GM23338 (cell line): Measurements from ENCODE around the gene CERS1. TPM values are rescaled to one million over a fixed set of nuclear protein-coding genes. Genes with fewer than 3 reads are reported as not detected.
A peak's percentile ranks its signal among the peaks of the same experiment; 100 is the strongest.

Experiments used
- ATAC-seq: fragments of 200-7000 bp; cut with Tn5 transposase; 3 replicates; pipeline ENCODE4 v1.9.1; 2020
- DNase-seq: peaks from one replicate; pipeline ENCODE4 v3.0.0-alpha.2; 2015; ENCODE audit warnings: low spot score
- H2AFZ ChIP-seq: fragments of 200-600 bp; sonication (generic); 2 replicates; pipeline ENCODE4 v1.8.0; 2016; ENCODE audit warnings: antibody characterized with exemption, mild to moderate bottlenecking, moderate library complexity
- H3F3A ChIP-seq: fragments of 200-600 bp; sonication (generic); replicated peaks from 2 replicates; pipeline ENCODE4 v1.8.0; 2017; ENCODE audit warnings: antibody characterized with exemption, mixed run types, low read depth
- H3K27ac ChIP-seq: fragments of 200-600 bp; sonication (generic); 2 replicates; pipeline ENCODE4 v1.6.1; 2016; ENCODE audit warnings: low read depth
- H3K27me3 ChIP-seq: fragments of 200-600 bp; sonication (generic); 2 replicates; pipeline ENCODE4 v1.8.0; 2016; ENCODE audit warnings: mild to moderate bottlenecking, mixed run types, moderate library complexity; ENCODE audit not compliant: insufficient read depth
- H3K36me3 ChIP-seq: fragments of 200-600 bp; sonication (generic); 2 replicates; pipeline ENCODE4 v1.8.0; 2016; ENCODE audit warnings: mild to moderate bottlenecking; ENCODE audit not compliant: insufficient read depth
- H3K4me1 ChIP-seq: fragments of 200-600 bp; sonication (generic); 2 replicates; pipeline ENCODE4 v1.8.0; 2016; ENCODE audit warnings: mild to moderate bottlenecking, moderate library complexity; ENCODE audit not compliant: insufficient read depth
- H3K4me2 ChIP-seq: fragments of 200-600 bp; sonication (generic); 2 replicates; pipeline ENCODE4 v1.7.1; 2017; ENCODE audit warnings: mixed run types
- H3K4me3 ChIP-seq: fragments of 200-600 bp; sonication (generic); 2 replicates; pipeline ENCODE4 v1.6.1; 2016; ENCODE audit warnings: mixed run types
- H3K79me2 ChIP-seq: fragments of 200-600 bp; sonication (generic); replicated peaks from 2 replicates; pipeline ENCODE4 v1.8.0; 2017; ENCODE audit warnings: mild to moderate bottlenecking; ENCODE audit not compliant: insufficient read depth
- H3K9me2 ChIP-seq: fragments of 200-600 bp; sonication (generic); 2 replicates; pipeline ENCODE4 v1.8.0; 2017; ENCODE audit not compliant: insufficient read depth
- H4K20me1 ChIP-seq: fragments of 200-600 bp; sonication (generic); replicated peaks from 2 replicates; pipeline ENCODE4 v1.8.0; 2017; ENCODE audit warnings: mild to moderate bottlenecking; ENCODE audit not compliant: insufficient read depth
- H3K27ac Mint-ChIP-seq: 2 replicates; pipeline ENCODE4 v1.8.0; 2020; ENCODE audit warnings: inconsistent platforms, mild to moderate bottlenecking, moderate library complexity, mixed read lengths
- H3K27me3 Mint-ChIP-seq: 3 replicates; pipeline ENCODE4 v1.8.0; 2022; ENCODE audit warnings: low read depth, mild to moderate bottlenecking, moderate library complexity, mixed read lengths, inconsistent platforms; ENCODE audit not compliant: insufficient read depth, poor library complexity
- H3K36me3 Mint-ChIP-seq: 3 replicates; pipeline ENCODE4 v1.8.0; 2021; ENCODE audit warnings: low read depth, mild to moderate bottlenecking, inconsistent platforms, moderate library complexity, mixed read lengths
- H3K4me1 Mint-ChIP-seq: 3 replicates; pipeline ENCODE4 v1.8.0; 2020; ENCODE audit warnings: mild to moderate bottlenecking, inconsistent platforms, mixed read lengths
- H3K4me3 Mint-ChIP-seq: 3 replicates; pipeline ENCODE4 v1.8.0; 2021; ENCODE audit warnings: moderate library complexity, mild to moderate bottlenecking, inconsistent platforms, mixed read lengths
- H3K9me3 Mint-ChIP-seq: 3 replicates; pipeline ENCODE4 v1.8.0; 2020; ENCODE audit warnings: moderate library complexity, mild to moderate bottlenecking, inconsistent platforms, mixed read lengths
- CTCF ChIP-seq, 2 experiments: fragments of 200-600 bp in 1 of 2; sonication (generic) in 1 of 2; conservative IDR thresholded peaks; 2 replicates each; pipeline versions ENCODE4 v1.5.1 to v1.6.1; 2016 to 2017; ENCODE audit warnings: antibody characterized with exemption in 2 of 2, low read depth in 2 of 2, mild to moderate bottlenecking in 2 of 2, moderate library complexity in 1 of 2
- ETS1 ChIP-seq: IDR thresholded peaks from 2 replicates; pipeline ENCODE4 v1.6.1; 2016; ENCODE audit warnings: antibody characterized with exemption
- NANOG ChIP-seq: IDR thresholded peaks from 2 replicates; pipeline ENCODE4 v1.6.1; 2016; ENCODE audit warnings: antibody characterized with exemption, borderline replicate concordance
- STAT1 ChIP-seq: IDR thresholded peaks from one replicate; pipeline ENCODE4 v1.6.1; 2016; ENCODE audit warnings: antibody characterized with exemption; ENCODE audit not compliant: unreplicated experiment
- ZNF114 ChIP-seq: fragments of 250-450 bp; sonication (Bioruptor Pico); IDR thresholded peaks from 2 replicates; pipeline ENCODE4 v1.5.0; 2020; ENCODE audit warnings: mild to moderate bottlenecking, moderate library complexity
- polyA plus RNA-seq: library from polyadenylated mRNA; unstranded; fragments of >200 nt; fragmentation: Nextera tagmentation; extraction: Ambion mirVana; gene quantifications from 2 replicates; pipeline ENCODE4 v1.2.1, GENCODE V29; 2016
- total RNA-seq: library from RNA; depleted of rRNA; stranded (reverse); fragments of >200 nt; shearing (Covaris generic); gene quantifications from 2 replicates; pipeline ENCODE4 v1.2.3, GENCODE V29; 2014

The CERS1 gene
- total and polyA plus RNA-seq, 2 experiments from 2014 or later: 11.1 to 12.2 TPM

GRCh38 chr19:18847549-18848463 lies 48.2 kb downstream of the CERS1 start:
- no peak for TF ChIP-seq ZNF114 (CRISPR knock-in tag)
- 0 out of 4 replicates have a peak, but pooled peaks of 1 of the 2 experiments have one; percentile 16 for TF ChIP-seq CTCF (conservative IDR thresholded peaks at IDR 0.05; ENCODE audit: low read depth in 2 of 2)
- no peak for TF ChIP-seq NANOG
- TF ChIP-seq ETS1: no peak
- Mint-ChIP-seq H3K4me1 (peaks cover 6% of the 10 kb centered on the region), H3K27ac (no peak overlapping the region), H3K4me3 (no peak overlapping the region), H3K36me3 (peaks cover 47% of the 10 kb centered on the region), H3K27me3 (peaks cover 3% of the 10 kb centered on the region), H3K9me3 (no peaks in the 10 kb centered on the region)
- H4K20me1 ChIP-seq: peaks cover 49% of the 10 kb centered on the region
- peaks cover 31% of the 10 kb centered on the region for H3K36me3 ChIP-seq
- H3K27me3 ChIP-seq: no peaks in the 10 kb centered on the region
- H3K4me2 ChIP-seq: no peak overlapping the region
- H2AFZ ChIP-seq: no peak overlapping the region
- ATAC-seq: no peak
- peaks cover 61% of the 10 kb centered on the region for H3K79me2 ChIP-seq
- peak overlapping the region; percentile 64; the same call in 1 of the 2 replicates for H3K27ac ChIP-seq
- H3K4me3 ChIP-seq: no peak overlapping the region
- peaks cover 14% of the 10 kb centered on the region for H3F3A ChIP-seq
- no peaks in the 10 kb centered on the region for H3K9me2 ChIP-seq
- H3K4me1 ChIP-seq: no peaks in the 10 kb centered on the region
- no peak for DNase-seq

GRCh38 chr19:18846862-18847548 lies 49.0 kb downstream of the CERS1 start:
- H3K4me3 Mint-ChIP-seq: no peak overlapping the region
- Histone ChIP-seq H3K4me1 (no peaks in the 10 kb centered on the region), H3F3A (peaks cover 14% of the 10 kb centered on the region), H4K20me1 (peaks cover 55% of the 10 kb centered on the region), H3K36me3 (peaks cover 29% of the 10 kb centered on the region), H3K4me2 (no peak overlapping the region), H3K27me3 (no peaks in the 10 kb centered on the region), H3K9me2 (no peaks in the 10 kb centered on the region), H3K27ac (peak overlapping the region; percentile 64; the same call in 1 of the 2 replicates), H2AFZ (no peak overlapping the region), H3K79me2 (peaks cover 69% of the 10 kb centered on the region), H3K4me3 (no peak overlapping the region)
- ATAC-seq: peak; percentile 98
- peak; percentile 92 for DNase-seq
- H3K9me3 Mint-ChIP-seq: no peaks in the 10 kb centered on the region
- peaks cover 44% of the 10 kb centered on the region for H3K36me3 Mint-ChIP-seq
- H3K27ac Mint-ChIP-seq: no peak overlapping the region; the same call in 1 of the 2 replicates
- H3K4me1 Mint-ChIP-seq: peaks cover 8% of the 10 kb centered on the region
- peaks cover 5% of the 10 kb centered on the region for H3K27me3 Mint-ChIP-seq
- TF ChIP-seq STAT1 (no peak), CTCF (conservative IDR thresholded peaks at IDR 0.05; ENCODE audit: low read depth in 2 of 2) (peak; percentile 89 to 94)
